Mesendoderm (in vitro differentiated cells): ENCODE results near the gene ELOVL1.

Experiments used
- DNase-seq: peaks from one replicate; pipeline ENCODE4 v3.0.0; 2013
- H2AK5ac ChIP-seq: 2 replicates; pipeline ENCODE4 v1.6.1; 2013; ENCODE audit warnings: low read length, inconsistent platforms
- H2BK120ac ChIP-seq: 2 replicates; pipeline ENCODE4 v1.6.1; 2013; ENCODE audit warnings: low read depth, mild to moderate bottlenecking, low read length, moderate library complexity, mixed read lengths
- H2BK15ac ChIP-seq: replicated peaks from 2 replicates; pipeline ENCODE4 v1.6.1; 2013; ENCODE audit warnings: low read depth, mild to moderate bottlenecking, moderate library complexity
- H2BK5ac ChIP-seq: 2 replicates; pipeline ENCODE4 v1.6.1; 2013; ENCODE audit warnings: low read length, inconsistent platforms
- H3K18ac ChIP-seq: 2 replicates; pipeline ENCODE4 v1.6.1; 2013; ENCODE audit warnings: mild to moderate bottlenecking, low read length, mixed read lengths
- H3K23ac ChIP-seq: one replicate; pipeline ENCODE4 v1.6.1; 2013; ENCODE audit warnings: low read length
- H3K27ac ChIP-seq: 2 replicates; pipeline ENCODE4 v1.5.1; 2013; ENCODE audit warnings: low read depth, mild to moderate bottlenecking, inconsistent platforms, low read length, moderate library complexity
- H3K27me3 ChIP-seq: 2 replicates; pipeline ENCODE4 v1.6.1; 2013; ENCODE audit warnings: low read length, control low read depth, mild to moderate bottlenecking, inconsistent platforms; ENCODE audit not compliant: insufficient read depth, poor library complexity
- H3K36me3 ChIP-seq: 2 replicates; pipeline ENCODE4 v1.6.1; 2013; ENCODE audit warnings: low read length, inconsistent platforms; ENCODE audit not compliant: control insufficient read depth, insufficient read depth
- H3K4ac ChIP-seq: one replicate; pipeline ENCODE4 v1.6.1; 2013; ENCODE audit warnings: low read depth, mild to moderate bottlenecking, low read length, moderate library complexity
- H3K4me1 ChIP-seq: 2 replicates; pipeline ENCODE4 v1.6.1; 2013; ENCODE audit warnings: low read depth, low read length, inconsistent platforms; ENCODE audit not compliant: control insufficient read depth
- H3K4me2 ChIP-seq: 2 replicates; pipeline ENCODE4 v1.6.1; 2013; ENCODE audit warnings: low read length
- H3K4me3 ChIP-seq: 2 replicates; pipeline ENCODE4 v1.5.1; 2013; ENCODE audit warnings: mild to moderate bottlenecking, low read length
- H3K56ac ChIP-seq: one replicate; pipeline ENCODE4 v1.6.1; 2013; ENCODE audit warnings: low read length
- H3K79me1 ChIP-seq: 2 replicates; pipeline ENCODE4 v1.6.1; 2013; ENCODE audit warnings: low read length, inconsistent platforms
- H3K79me2 ChIP-seq: 2 replicates; pipeline ENCODE4 v1.6.1; 2013; ENCODE audit warnings: mild to moderate bottlenecking, low read length; ENCODE audit not compliant: control insufficient read depth, insufficient read depth
- H3K9ac ChIP-seq: 2 replicates; pipeline ENCODE4 v1.6.1; 2013; ENCODE audit warnings: low read length, inconsistent platforms
- H4K5ac ChIP-seq: one replicate; pipeline ENCODE4 v1.6.1; 2013; ENCODE audit warnings: low read length
- H4K8ac ChIP-seq: one replicate; pipeline ENCODE4 v1.6.1; 2013; ENCODE audit warnings: low read depth, mild to moderate bottlenecking, control low read depth, low read length, moderate library complexity
- WGBS: extraction: QIAGEN DNeasy Blood & Tissue Kit; methylation state at CpG from one replicate; pipeline ENCODE4 v1.1.7; 2013; ENCODE audit warnings: low lambda C conversion rate, missing lambda C conversion rate; ENCODE audit not compliant: insufficient coverage; ENCODE audit errors: extremely low coverage; 5-methylcytosine and 5-hydroxymethylcytosine counted together

Gene ELOVL1

GRCh38 chr1:43366601-43367025 is 1.2 kb downstream of the ELOVL1 start:
- Histone ChIP-seq H2BK15ac (no peak overlapping the region), H3K23ac (no peak overlapping the region), H3K27ac (no peak overlapping the region), H3K4me1 (peaks cover 13% of the 10 kb centered on the region), H3K79me1 (peaks cover 20% of the 10 kb centered on the region), H4K8ac (no peak overlapping the region), H2AK5ac (no peak overlapping the region), H3K79me2 (peaks cover 11% of the 10 kb centered on the region), H2BK5ac (no peak overlapping the region), H3K9ac (peak overlapping the region; percentile 91), H3K18ac (no peak overlapping the region), H4K5ac (no peak overlapping the region), H3K36me3 (peaks cover 15% of the 10 kb centered on the region), H3K27me3 (no peaks in the 10 kb centered on the region), H3K4me3 (peak overlapping the region; percentile 71), H3K56ac (peak overlapping the region; percentile 96), H3K4ac (no peak overlapping the region), H2BK120ac (no peak overlapping the region), H3K4me2 (peak overlapping the region; percentile 88)
- no CpG with 5 or more reads among the region's 5 CpGs for WGBS
- DNase-seq: peak; percentile 52

DNA sequence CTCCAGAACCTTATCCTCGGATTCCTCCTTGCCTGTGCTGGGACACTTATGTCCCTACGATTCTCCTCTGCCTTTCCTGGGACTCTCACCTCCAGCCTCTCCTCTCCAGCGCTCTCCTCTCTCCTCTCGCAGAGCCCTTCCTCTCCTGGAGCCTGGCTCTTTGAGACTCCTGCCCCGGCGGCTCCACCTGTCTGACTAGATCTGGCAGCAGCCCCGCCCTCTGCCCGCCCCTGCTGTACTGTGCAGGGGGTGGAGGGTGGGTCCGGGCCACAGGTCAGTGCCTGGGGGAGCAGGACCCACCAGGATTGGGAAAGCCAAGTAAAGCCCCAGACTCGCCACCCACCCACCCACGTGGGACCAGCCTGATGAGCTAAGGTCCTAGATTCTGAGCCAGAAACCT is 1.6 kb downstream of the ELOVL1 start:
- Histone ChIP-seq H3K4ac (no peak overlapping the region), H3K23ac (no peak overlapping the region), H3K18ac (no peak overlapping the region), H4K5ac (no peak overlapping the region), H2AK5ac (no peak overlapping the region), H3K27me3 (no peaks in the 10 kb centered on the region), H2BK5ac (no peak overlapping the region), H3K36me3 (peaks cover 15% of the 10 kb centered on the region), H3K79me1 (peaks cover 23% of the 10 kb centered on the region), H3K4me2 (peak overlapping the region; percentile 26), H4K8ac (no peak overlapping the region), H3K27ac (no peak overlapping the region), H3K56ac (peak overlapping the region; percentile 12), H2BK15ac (no peak overlapping the region), H3K9ac (peak overlapping the region; percentile 46), H3K79me2 (peaks cover 12% of the 10 kb centered on the region), H3K4me3 (no peak overlapping the region), H2BK120ac (no peak overlapping the region), H3K4me1 (peaks cover 13% of the 10 kb centered on the region)
- peak; percentile 55 for DNase-seq
- WGBS: no CpG with 5 or more reads among the region's 11 CpGs

DNA sequence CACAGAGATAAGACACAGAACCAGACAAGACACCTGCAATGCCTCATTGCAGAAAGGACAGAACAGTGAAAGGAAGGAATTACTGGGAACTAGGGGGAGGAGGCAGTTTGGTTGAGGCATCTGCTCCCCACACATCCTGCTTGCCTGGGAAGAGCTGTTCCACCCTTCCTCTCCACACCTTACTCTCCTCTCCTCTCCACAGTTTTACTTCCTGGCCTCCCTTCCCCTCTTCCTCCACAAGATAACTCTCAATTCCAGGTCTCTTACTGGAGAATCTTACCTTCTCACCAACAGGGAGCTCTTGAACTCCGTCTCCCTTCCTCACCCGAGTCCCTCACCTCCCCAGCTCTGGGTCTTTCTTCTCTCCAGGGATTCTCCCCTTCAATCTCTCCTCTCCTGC is 2.1 kb downstream of the ELOVL1 start:
- Histone ChIP-seq H3K4me3 (no peak overlapping the region), H3K79me2 (peaks cover 17% of the 10 kb centered on the region)
- no CpG with 5 or more reads among the region's 2 CpGs for WGBS

GRCh38 chr1:43363935-43364525 is 3.8 kb downstream of the ELOVL1 start:
- H3K27ac ChIP-seq: no peak overlapping the region
- no peak overlapping the region for H3K9ac ChIP-seq
- H3K4me2 ChIP-seq: no peak overlapping the region
- H3K36me3 ChIP-seq: peaks cover 26% of the 10 kb centered on the region
- no peak overlapping the region for H4K8ac ChIP-seq
- peaks cover 36% of the 10 kb centered on the region for H3K79me1 ChIP-seq
- H4K5ac ChIP-seq: no peak overlapping the region
- no peak overlapping the region for H3K23ac ChIP-seq
- no peak overlapping the region for H2BK5ac ChIP-seq
- H2AK5ac ChIP-seq: no peak overlapping the region
- no peak overlapping the region for H3K4ac ChIP-seq
- no peak for DNase-seq
- H2BK15ac ChIP-seq: no peak overlapping the region
- no peaks in the 10 kb centered on the region for H3K27me3 ChIP-seq
- H3K79me2 ChIP-seq: peaks cover 34% of the 10 kb centered on the region
- WGBS: no CpG with 5 or more reads among the region's 5 CpGs
- H2BK120ac ChIP-seq: no peak overlapping the region
- peaks cover 23% of the 10 kb centered on the region for H3K4me1 ChIP-seq
- no peak overlapping the region for H3K4me3 ChIP-seq
- H3K18ac ChIP-seq: no peak overlapping the region
- H3K56ac ChIP-seq: no peak overlapping the region

More for the DNA sequence above, 2.1 kb downstream of the ELOVL1 start:
- Histone ChIP-seq H2BK5ac (no peak overlapping the region), H3K56ac (peak overlapping the region; percentile 49), H3K27ac (no peak overlapping the region), H3K27me3 (no peaks in the 10 kb centered on the region), H3K4me1 (peaks cover 17% of the 10 kb centered on the region), H2BK15ac (no peak overlapping the region), H3K9ac (peak overlapping the region; percentile 46), H3K36me3 (peaks cover 20% of the 10 kb centered on the region), H4K8ac (no peak overlapping the region), H3K4me2 (peak overlapping the region; percentile 26), H4K5ac (no peak overlapping the region), H3K4ac (no peak overlapping the region), H2AK5ac (no peak overlapping the region), H2BK120ac (no peak overlapping the region), H3K79me1 (peaks cover 28% of the 10 kb centered on the region), H3K23ac (no peak overlapping the region), H3K18ac (no peak overlapping the region)
- DNase-seq: no peak

DNA sequence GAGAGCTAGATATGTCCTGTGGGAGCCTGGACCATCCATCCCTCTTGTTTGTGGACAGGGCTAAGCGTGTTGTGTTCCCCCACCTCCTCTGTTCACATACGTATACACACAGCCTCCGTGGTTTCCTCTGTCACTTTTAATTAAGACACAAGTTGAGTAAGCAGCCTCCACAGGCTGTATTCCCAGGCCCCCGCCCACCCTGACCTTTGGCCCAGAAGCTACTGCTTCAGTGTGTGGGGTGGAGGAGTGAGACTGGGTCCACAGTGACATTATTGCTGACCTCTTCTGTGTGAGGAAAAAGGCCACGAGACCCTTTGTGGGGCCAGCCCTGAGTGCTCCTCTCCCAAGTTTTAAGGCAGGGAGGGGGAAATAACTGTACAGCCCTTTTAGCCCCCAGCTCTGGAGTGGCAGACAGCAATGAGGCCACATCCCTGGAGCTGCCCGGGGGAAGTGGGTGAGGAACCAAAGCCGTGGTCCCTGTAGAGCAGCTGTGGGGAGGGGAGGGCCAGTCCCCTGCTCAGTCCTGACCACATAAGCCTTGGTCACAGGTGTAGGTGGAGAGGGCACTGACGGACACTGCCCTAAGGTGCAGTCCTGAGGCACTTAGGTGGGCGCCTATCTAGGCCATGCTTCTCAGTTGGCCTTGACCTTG is 4.4 kb downstream of the ELOVL1 start:
- no CpG with 5 or more reads among the region's 9 CpGs for WGBS
- no peak overlapping the region for H2BK15ac ChIP-seq
- no peak overlapping the region for H2AK5ac ChIP-seq
- DNase-seq: no peak
- H2BK5ac ChIP-seq: no peak overlapping the region
- H3K56ac ChIP-seq: no peak overlapping the region
- no peak overlapping the region for H4K8ac ChIP-seq
- no peak overlapping the region for H3K18ac ChIP-seq
- H3K27ac ChIP-seq: no peak overlapping the region
- H2BK120ac ChIP-seq: no peak overlapping the region
- peaks cover 36% of the 10 kb centered on the region for H3K79me1 ChIP-seq
- H3K23ac ChIP-seq: no peak overlapping the region
- no peaks in the 10 kb centered on the region for H3K27me3 ChIP-seq
- no peak overlapping the region for H3K4me2 ChIP-seq
- H3K4me1 ChIP-seq: peaks cover 20% of the 10 kb centered on the region
- H3K36me3 ChIP-seq: peaks cover 26% of the 10 kb centered on the region
- H3K9ac ChIP-seq: no peak overlapping the region
- no peak overlapping the region for H3K4ac ChIP-seq
- H4K5ac ChIP-seq: no peak overlapping the region
- no peak overlapping the region for H3K4me3 ChIP-seq
- peaks cover 35% of the 10 kb centered on the region for H3K79me2 ChIP-seq
